GM21717 (cell line): ENCODE data around the gene RELT.

Source experiments
- ATAC-seq: cut with Tn5 transposase; IDR thresholded peaks from one replicate; pipeline ENCODE4 v1.9.1; 2021; ENCODE audit warnings: mild to moderate bottlenecking, moderate library complexity; ENCODE audit not compliant: unreplicated experiment

Gene RELT

GRCh38 chr11:73376160-73376802 lies at the start of gene RELT:
Gene RELT (plus strand): TSS chr11:73376399. CDS start chr11:73389137, 12,738 bp downstream.
- ATAC-seq = peak; percentile 64

GRCh38 chr11:73326929-73327811 lies 49.0 kb upstream of the RELT start:
- no peak for ATAC-seq

- no peak for ATAC-seq
These were observed 48.3 kb upstream of the RELT start for GRCh38 chr11:73327812-73328364.

- no peak for ATAC-seq
These were observed 45.6 kb upstream of the RELT start for GRCh38 chr11:73330569-73331093.

- ATAC-seq = no peak
These were observed 44.9 kb upstream of the RELT start for GRCh38 chr11:73331138-73331916.

GRCh38 chr11:73333173-73333572 lies 43.0 kb upstream of the RELT start:
- ATAC-seq = no peak

GRCh38 chr11:73333640-73334383 lies 42.4 kb upstream of the RELT start:
- no peak for ATAC-seq

GRCh38 chr11:73334384-73335203 lies 41.6 kb upstream of the RELT start:
- no peak for ATAC-seq

GRCh38 chr11:73335204-73335923 lies 40.8 kb upstream of the RELT start:
- no peak for ATAC-seq

GRCh38 chr11:73337846-73338245 lies 38.4 kb upstream of the RELT start:
- ATAC-seq = no peak

GRCh38 chr11:73338279-73338678 lies 37.9 kb upstream of the RELT start:
- no peak for ATAC-seq

GRCh38 chr11:73340164-73340563 lies 36.0 kb upstream of the RELT start:
- ATAC-seq = no peak

- no peak for ATAC-seq
These were observed 33.6 kb upstream of the RELT start for GRCh38 chr11:73342633-73343032.

- ATAC-seq = no peak
These were observed 32.9 kb upstream of the RELT start for GRCh38 chr11:73343076-73343873.

GRCh38 chr11:73344191-73344607 lies 32.0 kb upstream of the RELT start:
- ATAC-seq = no peak

- no peak for ATAC-seq
These were observed 30.6 kb upstream of the RELT start for GRCh38 chr11:73345481-73346160.

GRCh38 chr11:73346186-73346935 lies 29.8 kb upstream of the RELT start:
- no peak for ATAC-seq
